ENCODE results near the gene CEP295NL. TPM values are rescaled to one million over a fixed set of nuclear protein-coding genes. Genes with fewer than 3 reads are reported as not detected.

The CEP295NL gene
- total and polyA plus RNA-seq, 7 donors = 0.04 to 0.52 (median 0.39) TPM; not detected in 2

DNA sequence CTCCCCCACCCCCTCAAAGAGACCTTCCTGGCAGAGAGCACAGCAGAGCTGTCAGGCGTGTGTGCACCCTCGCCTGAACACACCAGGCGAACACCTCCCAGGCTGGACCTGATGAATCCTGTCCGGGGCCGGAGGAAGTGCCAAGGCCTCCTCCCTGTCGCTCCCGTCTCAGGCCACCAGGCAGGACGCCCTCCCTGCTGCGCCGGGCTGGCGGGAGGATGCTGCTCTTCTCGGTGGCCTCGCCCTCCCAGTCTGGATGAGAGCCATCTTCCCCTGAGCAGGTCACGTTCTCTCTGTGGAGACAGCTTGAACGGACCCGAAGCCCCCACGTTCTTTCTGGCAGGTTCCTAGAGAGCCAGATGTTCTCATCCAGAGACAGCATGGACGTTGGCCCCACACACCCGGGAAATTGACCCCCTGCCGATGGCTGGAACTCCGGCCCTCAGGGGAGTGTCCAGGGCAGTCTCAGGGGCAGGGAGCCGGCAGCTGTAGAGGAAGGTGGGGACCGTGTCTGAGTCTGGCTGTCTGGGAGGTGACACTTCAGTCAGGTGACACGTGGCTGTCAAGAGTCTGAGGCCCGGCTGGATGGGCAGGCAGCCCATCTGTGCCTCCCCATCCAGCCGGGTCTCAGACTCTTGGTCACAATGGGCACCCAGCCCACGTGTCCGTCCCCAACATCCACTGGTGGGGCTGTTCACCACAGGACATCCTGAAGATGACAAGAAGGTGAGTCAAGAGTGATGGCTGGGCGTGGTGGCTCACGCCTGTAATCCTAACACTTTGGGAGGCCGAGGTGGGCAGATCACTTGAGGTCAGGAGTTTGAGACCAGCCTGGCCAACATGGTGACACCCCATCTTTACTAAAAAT, 27.1 kb upstream of the CEP295NL start:
- DNase-seq = peak in 1 of 2 donors; percentile 53
- peaks cover 0 to 6% (median 2%) of the 10 kb centered on the region in 3 donors for H3K27me3 ChIP-seq (ENCODE audit: insufficient read depth in 3 of 3, low read length in 2 of 3)
- H3K27ac ChIP-seq = no peak overlapping the region
- H3K4me1 ChIP-seq = peaks cover 24% of the 10 kb centered on the region
- H3K9me3 ChIP-seq = no peaks in the 10 kb centered on the region
- 38 to 57% (median 52%) methylated on average over 31 of the region's 31 CpGs for WGBS, 3 donors
- TF ChIP-seq, protein P1, sequence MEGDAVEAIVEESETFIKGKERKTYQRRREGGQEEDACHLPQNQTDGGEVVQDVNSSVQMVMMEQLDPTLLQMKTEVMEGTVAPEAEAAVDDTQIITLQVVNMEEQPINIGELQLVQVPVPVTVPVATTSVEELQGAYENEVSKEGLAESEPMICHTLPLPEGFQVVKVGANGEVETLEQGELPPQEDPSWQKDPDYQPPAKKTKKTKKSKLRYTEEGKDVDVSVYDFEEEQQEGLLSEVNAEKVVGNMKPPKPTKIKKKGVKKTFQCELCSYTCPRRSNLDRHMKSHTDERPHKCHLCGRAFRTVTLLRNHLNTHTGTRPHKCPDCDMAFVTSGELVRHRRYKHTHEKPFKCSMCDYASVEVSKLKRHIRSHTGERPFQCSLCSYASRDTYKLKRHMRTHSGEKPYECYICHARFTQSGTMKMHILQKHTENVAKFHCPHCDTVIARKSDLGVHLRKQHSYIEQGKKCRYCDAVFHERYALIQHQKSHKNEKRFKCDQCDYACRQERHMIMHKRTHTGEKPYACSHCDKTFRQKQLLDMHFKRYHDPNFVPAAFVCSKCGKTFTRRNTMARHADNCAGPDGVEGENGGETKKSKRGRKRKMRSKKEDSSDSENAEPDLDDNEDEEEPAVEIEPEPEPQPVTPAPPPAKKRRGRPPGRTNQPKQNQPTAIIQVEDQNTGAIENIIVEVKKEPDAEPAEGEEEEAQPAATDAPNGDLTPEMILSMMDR (IDR thresholded peaks at IDR 0.05) = no peak
- intact Hi-C loops (cut with DNase I) = loop anchor here in 1 of 2 donors (5.0 kb wide), 1 partner anchor 53 kb away; no protein-coding TSS in a partner anchor
- no peaks in the 10 kb centered on the region for H3K36me3 ChIP-seq (ENCODE audit: insufficient read depth in 1 of 2, low read depth in 1 of 2)
- H3K4me3 ChIP-seq = no peak overlapping the region
- ATAC-seq = no peak

DNA sequence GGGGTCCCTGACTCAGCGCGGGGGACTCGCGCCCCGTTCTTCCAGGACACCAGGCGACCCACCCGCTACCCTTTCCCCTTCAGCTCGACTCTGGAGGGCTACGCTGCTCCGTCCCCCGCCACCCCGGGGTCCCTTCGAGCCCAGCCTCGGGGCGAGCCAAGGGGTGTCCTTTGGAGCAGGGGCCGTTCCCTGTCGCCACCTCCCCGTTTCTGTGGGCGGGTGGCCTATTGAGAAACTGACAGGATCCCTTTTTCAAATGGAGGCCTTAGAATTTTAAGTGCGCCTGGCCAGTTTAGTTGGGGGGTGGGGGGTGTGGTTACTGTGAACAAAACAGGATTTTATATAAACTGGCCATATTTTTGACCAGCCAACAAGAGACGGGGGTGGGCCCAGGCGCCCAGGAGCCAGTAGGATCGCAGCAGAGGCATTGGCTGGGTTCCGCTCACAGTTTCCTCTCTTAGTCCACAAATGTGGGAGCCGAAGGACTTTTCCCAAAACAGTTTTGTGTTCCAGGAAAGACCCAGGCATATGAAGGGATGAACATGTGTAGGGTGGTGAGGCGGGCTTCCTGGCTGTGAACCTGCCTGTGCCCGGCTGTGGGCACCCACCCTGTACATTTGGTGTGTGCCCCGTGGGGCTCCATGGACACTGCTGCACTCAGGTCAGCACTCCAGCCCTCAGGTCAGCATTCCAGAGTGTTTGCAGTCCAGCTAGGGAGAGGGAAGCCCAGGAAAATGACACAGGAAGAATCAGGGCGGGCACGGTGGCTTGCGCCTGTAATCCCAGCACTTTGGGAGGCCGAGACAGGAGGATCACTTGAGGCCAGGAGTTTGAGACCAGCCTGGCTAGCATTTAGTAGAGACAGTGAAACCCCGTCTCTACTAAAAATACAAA, 22.9 kb upstream of the CEP295NL start:
- H3K27me3 ChIP-seq (ENCODE audit: insufficient read depth in 3 of 3, low read length in 2 of 3) = peaks cover 0 to 11% (median 2%) of the 10 kb centered on the region in 3 donors
- no peaks in the 10 kb centered on the region for H3K36me3 ChIP-seq (ENCODE audit: insufficient read depth in 1 of 2, low read depth in 1 of 2)
- ATAC-seq (peak; percentile 31 to 68 (median 48)), DNase-seq (peak; percentile 83 to 88)
- H3K27ac ChIP-seq = peak overlapping the region; percentile 79
- H3K4me3 ChIP-seq = peak overlapping the region; percentile 70
- intact Hi-C loops (cut with DNase I) = no loop called here
- 31 to 50% (median 39%) methylated on average over 22 to 33 of the region's 33 CpGs for WGBS, 3 donors
- peaks cover 11% of the 10 kb centered on the region for H3K4me1 ChIP-seq
- TF ChIP-seq, protein P1 (IDR thresholded peaks at IDR 0.05) = no peak
- no peaks in the 10 kb centered on the region for H3K9me3 ChIP-seq

DNA sequence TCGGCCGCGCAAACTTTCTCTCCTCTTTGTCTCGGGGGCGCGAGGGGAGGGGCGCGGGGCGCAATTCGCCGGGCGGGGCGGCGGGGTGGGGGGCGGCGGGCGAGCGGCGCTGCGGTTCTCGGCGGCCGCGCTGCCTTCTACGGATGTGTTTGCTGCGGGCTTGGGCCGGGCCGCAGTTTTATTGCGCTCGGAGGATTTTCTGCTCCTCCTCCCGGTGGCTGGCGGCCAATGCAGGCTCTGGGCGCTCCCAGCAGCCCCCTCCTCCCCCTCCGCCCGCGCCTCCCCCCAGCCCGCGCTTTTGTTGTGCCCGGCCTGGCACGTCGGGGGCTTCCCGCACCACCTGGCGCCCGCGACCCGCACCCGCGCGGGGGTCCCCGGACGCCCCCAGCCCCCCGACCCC, 22.2 kb upstream of the CEP295NL start, which contains the start of gene TIMP2:
TSS of gene TIMP2 (minus strand) at position 154 of the 400 bp plus-strand sequence. CDS start 299 bp downstream, outside the sequence.
- TF ChIP-seq, protein P1 (IDR thresholded peaks at IDR 0.05) = peak; percentile 17
- H3K4me1 ChIP-seq = peaks cover 11% of the 10 kb centered on the region
- H3K9me3 ChIP-seq = no peaks in the 10 kb centered on the region
- intact Hi-C loops (cut with DNase I) = no loop called here
- H3K27me3 ChIP-seq (ENCODE audit: insufficient read depth in 3 of 3, low read length in 2 of 3) = peaks cover 0 to 11% (median 2%) of the 10 kb centered on the region in 3 donors
- H3K36me3 ChIP-seq (ENCODE audit: insufficient read depth in 1 of 2, low read depth in 1 of 2) = no peaks in the 10 kb centered on the region
- H3K27ac ChIP-seq = peak within 1 kb of the TSS; percentile 79
- ATAC-seq = peak; percentile 38 to 67 (median 42)
- 0 to 1% (median 0%) methylated on average over 21 to 52 of the region's 52 CpGs for WGBS, 3 donors
- DNase-seq = peak; percentile 89 to 92
- peak within 1 kb of the TSS; percentile 70 for H3K4me3 ChIP-seq

DNA sequence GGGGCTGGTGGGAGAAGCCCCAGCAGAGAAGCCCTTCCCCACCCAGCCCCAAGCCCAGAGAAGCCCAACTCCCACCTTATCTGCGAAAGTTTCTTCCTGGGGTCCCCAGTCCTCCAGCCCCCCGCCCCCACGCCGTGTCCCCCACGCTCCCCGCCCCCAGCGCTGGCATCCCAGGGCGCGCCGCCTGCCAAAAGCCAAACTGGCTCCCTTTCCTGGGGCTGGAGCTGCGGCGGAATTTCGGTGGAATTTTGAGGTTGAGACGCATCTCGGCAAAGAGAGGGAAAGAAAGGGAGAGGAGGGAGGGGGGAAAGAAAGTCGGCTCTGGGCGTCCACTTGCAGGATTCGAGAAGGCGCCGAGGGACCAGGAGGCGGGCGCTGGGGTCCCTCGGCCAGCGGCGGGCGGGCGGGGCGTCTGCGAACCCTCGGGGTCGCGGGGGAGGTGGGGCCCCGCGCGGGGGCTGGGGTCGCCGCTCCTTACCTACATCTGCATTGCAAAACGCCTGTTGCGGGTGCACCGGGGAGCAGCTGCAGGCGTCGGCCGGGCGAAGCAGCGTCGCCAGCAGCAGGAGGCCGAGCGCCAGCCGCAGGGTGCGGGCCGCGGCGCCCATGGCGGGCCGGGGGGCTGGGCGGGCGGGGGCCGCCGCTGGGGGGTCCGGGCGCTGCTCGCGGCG, 21.6 kb upstream of the CEP295NL start:
- DNase-seq = peak; percentile 49 to 66
- intact Hi-C loops (cut with DNase I) = no loop called here
- 2 to 6% (median 5%) methylated on average over 24 to 64 of the region's 64 CpGs for WGBS, 3 donors
- H3K27ac ChIP-seq = peak overlapping the region; percentile 79
- peaks cover 11% of the 10 kb centered on the region for H3K4me1 ChIP-seq
- no peaks in the 10 kb centered on the region for H3K36me3 ChIP-seq (ENCODE audit: insufficient read depth in 1 of 2, low read depth in 1 of 2)
- H3K9me3 ChIP-seq = no peaks in the 10 kb centered on the region
- no peak for ATAC-seq
- peaks cover 0 to 11% (median 2%) of the 10 kb centered on the region in 3 donors for H3K27me3 ChIP-seq (ENCODE audit: insufficient read depth in 3 of 3, low read length in 2 of 3)
- peak overlapping the region; percentile 70 for H3K4me3 ChIP-seq
- TF ChIP-seq, protein P1 (IDR thresholded peaks at IDR 0.05) = no peak

Data from psoas muscle (tissue), 8 donors.